Measurements from ENCODE around the gene DGAT2L6.

Gene DGAT2L6

DNA sequence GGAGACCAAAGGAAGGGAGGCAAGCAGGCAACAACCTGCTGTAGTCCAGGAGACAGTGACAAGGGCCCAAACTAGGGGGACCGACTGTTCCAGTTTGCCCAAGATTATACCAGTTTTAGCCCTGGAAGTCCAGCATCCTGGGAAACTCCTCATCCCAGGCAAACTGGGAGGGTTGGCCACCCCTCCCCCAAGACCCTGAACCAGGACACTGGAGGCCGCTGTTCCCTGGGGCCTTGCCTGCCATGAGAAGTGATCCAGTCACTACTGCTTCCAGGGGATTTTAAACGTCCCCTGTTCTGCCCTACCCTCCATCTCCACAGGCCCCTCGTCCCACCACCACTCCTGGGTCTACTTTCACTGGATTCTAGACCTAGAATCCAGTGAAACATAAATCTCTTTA is 4.3 kb upstream of the DGAT2L6 start:
- no peaks in the 10 kb centered on the region for H3K9me3 ChIP-seq
- intact Hi-C loops (cut with DNase I; ENCODE audit: low total_unique reads) = loop anchor here (5.0 kb wide), 1 partner anchor 269 kb away; the partner anchor contains the start of gene DLG3
- H3K27ac ChIP-seq = no peak overlapping the region
- H3K27me3 ChIP-seq = no peaks in the 10 kb centered on the region
- no peaks in the 10 kb centered on the region for H3K36me3 ChIP-seq
- no peak overlapping the region for H3K4me3 ChIP-seq
- DNase-seq = no peak
- H3K4me1 ChIP-seq = peaks cover 0 to 7% (median 0%) of the 10 kb centered on the region in 4 donors
- TF ChIP-seq, protein P1, sequence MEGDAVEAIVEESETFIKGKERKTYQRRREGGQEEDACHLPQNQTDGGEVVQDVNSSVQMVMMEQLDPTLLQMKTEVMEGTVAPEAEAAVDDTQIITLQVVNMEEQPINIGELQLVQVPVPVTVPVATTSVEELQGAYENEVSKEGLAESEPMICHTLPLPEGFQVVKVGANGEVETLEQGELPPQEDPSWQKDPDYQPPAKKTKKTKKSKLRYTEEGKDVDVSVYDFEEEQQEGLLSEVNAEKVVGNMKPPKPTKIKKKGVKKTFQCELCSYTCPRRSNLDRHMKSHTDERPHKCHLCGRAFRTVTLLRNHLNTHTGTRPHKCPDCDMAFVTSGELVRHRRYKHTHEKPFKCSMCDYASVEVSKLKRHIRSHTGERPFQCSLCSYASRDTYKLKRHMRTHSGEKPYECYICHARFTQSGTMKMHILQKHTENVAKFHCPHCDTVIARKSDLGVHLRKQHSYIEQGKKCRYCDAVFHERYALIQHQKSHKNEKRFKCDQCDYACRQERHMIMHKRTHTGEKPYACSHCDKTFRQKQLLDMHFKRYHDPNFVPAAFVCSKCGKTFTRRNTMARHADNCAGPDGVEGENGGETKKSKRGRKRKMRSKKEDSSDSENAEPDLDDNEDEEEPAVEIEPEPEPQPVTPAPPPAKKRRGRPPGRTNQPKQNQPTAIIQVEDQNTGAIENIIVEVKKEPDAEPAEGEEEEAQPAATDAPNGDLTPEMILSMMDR (IDR thresholded peaks at IDR 0.05) = no peak

DNA sequence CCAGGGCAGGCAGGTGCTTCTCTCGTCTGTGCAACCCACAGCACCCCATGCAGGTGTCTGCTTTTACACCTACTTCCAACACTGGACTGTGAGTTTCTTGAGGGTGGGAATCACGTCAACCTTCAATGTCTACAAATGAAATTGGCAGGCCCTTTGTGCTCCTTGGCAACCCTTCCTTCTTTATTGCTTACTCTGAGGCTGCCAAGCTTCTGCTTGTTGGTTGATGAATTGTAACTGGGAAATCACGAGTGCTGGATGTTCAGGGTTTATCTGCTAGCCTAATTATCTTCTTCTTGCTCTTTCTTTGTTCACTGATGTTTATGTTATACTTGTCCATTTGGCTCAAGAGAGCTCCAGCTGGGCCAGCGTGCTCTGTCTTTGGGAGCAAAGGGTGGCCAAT is 2.5 kb upstream of the DGAT2L6 start:
- DNase-seq = no peak
- no peaks in the 10 kb centered on the region for H3K4me1 ChIP-seq
- no peaks in the 10 kb centered on the region for H3K9me3 ChIP-seq
- no peaks in the 10 kb centered on the region for H3K36me3 ChIP-seq
- no peak overlapping the region for H3K27ac ChIP-seq
- intact Hi-C loops (cut with DNase I; ENCODE audit: low total_unique reads) = loop anchor here (5.0 kb wide), 1 partner anchor 268 kb away; the partner anchor contains the start of gene DLG3
- TF ChIP-seq, protein P1 (IDR thresholded peaks at IDR 0.05) = no peak
- H3K27me3 ChIP-seq = no peaks in the 10 kb centered on the region
- H3K4me3 ChIP-seq = no peak overlapping the region

DNA sequence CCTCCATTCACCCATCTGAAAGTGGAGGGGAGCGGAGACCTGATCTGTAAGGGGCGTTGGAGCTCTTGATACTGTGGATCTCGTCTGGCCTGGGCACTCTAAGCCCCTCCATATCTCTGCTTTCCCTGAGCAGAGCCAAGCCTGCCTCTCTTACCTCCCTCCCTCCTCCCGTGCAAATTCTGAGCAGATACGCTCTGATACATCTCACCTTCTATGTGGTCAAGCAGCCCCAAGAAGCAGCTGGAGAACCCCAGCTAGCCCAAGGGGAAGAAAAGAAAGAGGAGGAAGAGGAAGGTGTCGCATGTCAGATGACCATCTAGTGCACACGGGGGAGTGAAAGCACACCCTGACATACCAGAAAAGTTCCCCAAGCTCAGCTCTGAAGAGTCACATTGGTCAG is 1.9 kb upstream of the DGAT2L6 start:
- intact Hi-C loops (cut with DNase I; ENCODE audit: low total_unique reads) = no loop called here
- TF ChIP-seq, protein P1 (IDR thresholded peaks at IDR 0.05) = no peak
- Histone ChIP-seq H3K36me3 (no peaks in the 10 kb centered on the region), H3K27ac (no peak overlapping the region), H3K4me1 (no peaks in the 10 kb centered on the region), H3K4me3 (no peak overlapping the region), H3K9me3 (no peaks in the 10 kb centered on the region), H3K27me3 (no peaks in the 10 kb centered on the region)
- DNase-seq = no peak

DNA sequence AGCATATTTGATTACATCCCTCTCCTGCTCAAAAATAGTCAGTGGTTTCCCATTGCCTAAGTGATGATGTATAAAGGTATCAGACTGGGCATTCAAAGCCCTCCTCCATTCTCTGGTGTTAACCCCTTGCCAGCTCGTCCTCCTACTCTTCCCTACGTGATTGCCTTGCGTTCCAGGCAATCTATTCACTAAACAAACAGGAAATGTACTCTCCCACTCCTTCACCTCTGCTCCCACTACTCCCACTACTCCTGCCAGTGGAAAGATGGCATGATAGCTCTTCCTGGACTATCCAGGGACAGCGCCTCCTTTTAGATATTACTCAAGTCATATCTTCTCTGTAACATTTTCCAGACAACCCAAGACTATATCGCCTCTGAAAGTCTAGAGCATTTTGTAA is 5.8 kb downstream of the DGAT2L6 start:
- TF ChIP-seq, protein P1 (IDR thresholded peaks at IDR 0.05) = no peak
- no peak overlapping the region for H3K4me3 ChIP-seq
- H3K4me1 ChIP-seq = no peaks in the 10 kb centered on the region
- no peaks in the 10 kb centered on the region for H3K9me3 ChIP-seq
- intact Hi-C loops (cut with DNase I; ENCODE audit: low total_unique reads) = no loop called here
- H3K27ac ChIP-seq = no peak overlapping the region
- DNase-seq = no peak
- H3K36me3 ChIP-seq = no peaks in the 10 kb centered on the region
- H3K27me3 ChIP-seq = no peaks in the 10 kb centered on the region

DNA sequence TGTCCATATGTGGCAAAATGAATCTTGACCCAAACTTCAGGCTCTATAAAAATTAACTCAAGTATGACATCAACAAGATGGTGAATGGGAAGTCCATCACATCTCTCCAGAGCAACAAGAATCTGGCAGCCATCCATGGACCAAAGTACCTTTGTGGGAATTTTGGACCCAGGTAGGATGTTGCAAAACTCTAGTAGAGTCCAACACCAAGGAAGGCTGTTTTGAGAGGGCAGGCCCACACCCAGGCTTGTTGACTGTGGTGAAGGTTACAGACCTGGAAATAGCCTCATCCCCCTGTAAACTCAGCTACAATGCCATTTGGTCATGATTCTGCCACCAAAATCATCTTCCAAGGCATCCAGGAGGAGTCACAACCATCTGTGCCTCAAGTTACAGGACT is 12.9 kb downstream of the DGAT2L6 start:
- H3K36me3 ChIP-seq = no peaks in the 10 kb centered on the region
- TF ChIP-seq, protein P1 (IDR thresholded peaks at IDR 0.05) = no peak
- no peak overlapping the region for H3K4me3 ChIP-seq
- no peak for DNase-seq
- intact Hi-C loops (cut with DNase I; ENCODE audit: low total_unique reads) = no loop called here
- no peaks in the 10 kb centered on the region for H3K4me1 ChIP-seq
- H3K27me3 ChIP-seq = no peaks in the 10 kb centered on the region
- no peak overlapping the region for H3K27ac ChIP-seq
- peaks cover 0 to 8% (median 0%) of the 10 kb centered on the region in 3 donors for H3K9me3 ChIP-seq
